GM19238 (cell line): ENCODE results near the gene NCAM1.
A peak's percentile ranks its signal among the peaks of the same experiment; 100 is the strongest.

Experiments
- DNase-seq: peaks from one replicate; pipeline ENCODE4 v3.0.0; 2011; ENCODE audit warnings: low spot score; ENCODE audit not compliant: insufficient read length

Gene NCAM1

GRCh38 chr11:113304916-113305315, 343.7 kb downstream of the NCAM1 start:
- no peak for DNase-seq

GRCh38 chr11:113305440-113306336, 344.5 kb downstream of the NCAM1 start:
- DNase-seq, result peak; percentile 46

- DNase-seq, result no peak
These were observed 347.4 kb downstream of the NCAM1 start for GRCh38 chr11:113308601-113309000.

GRCh38 chr11:113311536-113311935, 350.3 kb downstream of the NCAM1 start:
- no peak for DNase-seq

GRCh38 chr11:113313601-113314000, 352.4 kb downstream of the NCAM1 start:
- DNase-seq, result no peak

GRCh38 chr11:113314065-113314388, 352.8 kb downstream of the NCAM1 start:
- no peak for DNase-seq

GRCh38 chr11:113314389-113315301, 353.4 kb downstream of the NCAM1 start, which contains the start of gene TTC12:
TSS of gene TTC12 (plus strand) at chr11:113314583. CDS start at chr11:113316258, 1,675 bp downstream.
- DNase-seq, result peak; percentile 76

GRCh38 chr11:113315811-113316210, 354.6 kb downstream of the NCAM1 start:
- DNase-seq, result no peak

- no peak for DNase-seq
These were observed 355.0 kb downstream of the NCAM1 start for GRCh38 chr11:113316256-113316655.

- DNase-seq, result no peak
These were observed 356.1 kb downstream of the NCAM1 start for GRCh38 chr11:113317339-113317738.

- DNase-seq, result no peak
These were observed 357.9 kb downstream of the NCAM1 start for GRCh38 chr11:113319085-113319484.

GRCh38 chr11:113322158-113322557, 360.9 kb downstream of the NCAM1 start:
- no peak for DNase-seq

- DNase-seq, result no peak
These were observed 363.0 kb downstream of the NCAM1 start for GRCh38 chr11:113324250-113324649.
